Measurements from ENCODE around the gene NHLRC1. TPM values are rescaled to one million over a fixed set of nuclear protein-coding genes. Genes with fewer than 3 reads are reported as not detected.

NHLRC1 gene
- total and polyA plus RNA-seq, 12 donors: 0.32 to 4.3 (median 3.1) TPM

GRCh38 chr6:18090349-18090786 lies 32.1 kb downstream of the NHLRC1 start:
- no peaks in the 10 kb centered on the region for H3K4me1 ChIP-seq (replicated peaks in 1 of 2)
- intact Hi-C loops (cut with DNase I): no loop called here
- DNase-seq: no peak
- no peaks in the 10 kb centered on the region for H3K9me3 ChIP-seq (replicated peaks in 1 of 3)
- no peaks in the 10 kb centered on the region for H3K36me3 ChIP-seq (replicated peaks in 1 of 2)
- no peak overlapping the region for H3K4me3 ChIP-seq
- H3K27ac ChIP-seq: no peak overlapping the region
- WGBS, 4 donors: 76 to 88% (median 82%) methylated on average over 1 of the region's 1 CpG
- H3K27me3 ChIP-seq: no peaks in the 10 kb centered on the region
- no peak for TF ChIP-seq POLR2A (IDR thresholded peaks at IDR 0.05)

GRCh38 chr6:18088419-18089296 lies 33.8 kb downstream of the NHLRC1 start:
- Histone ChIP-seq H3K4me1 (replicated peaks in 1 of 2) (no peaks in the 10 kb centered on the region), H3K36me3 (replicated peaks in 1 of 2) (no peaks in the 10 kb centered on the region), H3K27ac (no peak overlapping the region), H3K9me3 (replicated peaks in 1 of 3) (no peaks in the 10 kb centered on the region), H3K27me3 (no peaks in the 10 kb centered on the region), H3K4me3 (no peak overlapping the region)
- WGBS, 4 donors: 62 to 76% (median 73%) methylated on average over 5 of the region's 5 CpGs
- TF ChIP-seq POLR2A (IDR thresholded peaks at IDR 0.05): no peak
- no peak for TF ChIP-seq CTCF (IDR thresholded peaks at IDR 0.05)
- intact Hi-C loops (cut with DNase I): no loop called here
- DNase-seq: no peak

- intact Hi-C loops (cut with DNase I): no loop called here
- WGBS, 4 donors: 74 to 86% (median 81%) methylated on average over 5 of the region's 5 CpGs
Observed at GRCh38 chr6:18087396-18088165, 34.9 kb downstream of the NHLRC1 start.

GRCh38 chr6:18081025-18081668 lies 41.3 kb downstream of the NHLRC1 start:
- no peak overlapping the region for H3K4me3 ChIP-seq
- no peaks in the 10 kb centered on the region for H3K27me3 ChIP-seq
- no peak for DNase-seq
- 77 to 86% (median 82%) methylated on average over 11 of the region's 11 CpGs for WGBS, 4 donors
- H3K36me3 ChIP-seq (replicated peaks in 1 of 2): no peaks in the 10 kb centered on the region
- TF ChIP-seq CTCF (IDR thresholded peaks at IDR 0.05) (no peak), POLR2A (IDR thresholded peaks at IDR 0.05) (no peak)
- H3K27ac ChIP-seq: no peak overlapping the region
- intact Hi-C loops (cut with DNase I): no loop called here
- H3K9me3 ChIP-seq (replicated peaks in 1 of 3): no peaks in the 10 kb centered on the region
- no peaks in the 10 kb centered on the region for H3K4me1 ChIP-seq (replicated peaks in 1 of 2)

More at GRCh38 chr6:18087396-18088165, 34.9 kb downstream of the NHLRC1 start:
- Histone ChIP-seq H3K36me3 (replicated peaks in 1 of 2) (no peaks in the 10 kb centered on the region), H3K4me1 (replicated peaks in 1 of 2) (no peaks in the 10 kb centered on the region), H3K27me3 (no peaks in the 10 kb centered on the region), H3K4me3 (no peak overlapping the region), H3K9me3 (replicated peaks in 1 of 3) (no peaks in the 10 kb centered on the region), H3K27ac (no peak overlapping the region)
- DNase-seq: no peak
- TF ChIP-seq POLR2A (IDR thresholded peaks at IDR 0.05) (no peak), CTCF (IDR thresholded peaks at IDR 0.05) (no peak)
